Loucy (cell line): ENCODE measurements around the gene NCKAP5.

Experiments used
- H2AFZ ChIP-seq: fragments of 200-600 bp; sonication (generic); 2 replicates; pipeline ENCODE4 v1.6.0; 2016; ENCODE audit warnings: antibody characterized with exemption, mild to moderate bottlenecking, low read length, moderate library complexity
- H3F3A ChIP-seq: fragments of 200-600 bp; 2 replicates; pipeline ENCODE4 v1.6.0; 2016; ENCODE audit warnings: antibody characterized with exemption, low read depth, mild to moderate bottlenecking
- H3K27me3 ChIP-seq: fragments of 200-600 bp; sonication (generic); 2 replicates; pipeline ENCODE4 v1.6.1; 2014; ENCODE audit warnings: low read length, mild to moderate bottlenecking; ENCODE audit not compliant: insufficient read depth, poor library complexity, severe bottlenecking
- H3K36me3 ChIP-seq: fragments of 200-600 bp; sonication (generic); 2 replicates; pipeline ENCODE4 v1.6.1; 2016; ENCODE audit warnings: low read length; ENCODE audit not compliant: insufficient read depth
- H3K4me1 ChIP-seq: fragments of 200-600 bp; sonication (generic); 2 replicates; pipeline ENCODE4 v1.5.1; 2014; ENCODE audit warnings: low read length, mild to moderate bottlenecking; ENCODE audit not compliant: insufficient read depth, poor library complexity, severe bottlenecking
- H3K4me2 ChIP-seq: fragments of 200-600 bp; sonication (generic); 2 replicates; pipeline ENCODE4 v1.6.0; 2014; ENCODE audit warnings: antibody characterized with exemption, low read length, low read depth, mild to moderate bottlenecking; ENCODE audit not compliant: poor library complexity, severe bottlenecking
- H3K4me3 ChIP-seq: fragments of 200-600 bp; sonication (generic); 2 replicates; pipeline ENCODE4 v1.5.1; 2014; ENCODE audit warnings: low read length, mild to moderate bottlenecking, mixed read lengths; ENCODE audit not compliant: poor library complexity, severe bottlenecking
- H3K79me2 ChIP-seq: fragments of 200-600 bp; sonication (generic); 2 replicates; pipeline ENCODE4 v1.6.1; 2014; ENCODE audit warnings: low read length; ENCODE audit not compliant: insufficient read depth
- H3K9ac ChIP-seq: fragments of 200-600 bp; sonication (generic); 2 replicates; pipeline ENCODE4 v1.6.0; 2014; ENCODE audit warnings: mild to moderate bottlenecking, low read depth, low read length, moderate library complexity; ENCODE audit not compliant: poor library complexity, severe bottlenecking
- H3K9me2 ChIP-seq: fragments of 200-600 bp; sonication (generic); replicated peaks from 2 replicates; pipeline ENCODE4 v1.6.1; 2016; ENCODE audit warnings: low read depth, low read length, mixed read lengths
- H3K9me3 ChIP-seq: fragments of 200-600 bp; sonication (generic); 2 replicates; pipeline ENCODE4 v1.6.1; 2014; ENCODE audit warnings: mild to moderate bottlenecking, antibody characterized with exemption, low read length, low read depth; ENCODE audit not compliant: insufficient read depth
- H4K20me1 ChIP-seq: fragments of 200-600 bp; sonication (generic); 2 replicates; pipeline ENCODE4 v1.6.0; 2014; ENCODE audit warnings: antibody characterized with exemption, low read length, mild to moderate bottlenecking; ENCODE audit not compliant: insufficient read depth, poor library complexity, severe bottlenecking
- EZH2phosphoT487 ChIP-seq: fragments of 200-600 bp; IDR thresholded peaks from 2 replicates; pipeline ENCODE4 v1.6.1; 2018; ENCODE audit warnings: antibody characterized with exemption, mild to moderate bottlenecking, moderate library complexity, borderline replicate concordance
- TF ChIP-seq, protein P1 (sequence below): fragments of 200-600 bp; sonication (generic); conservative IDR thresholded peaks from 2 replicates; pipeline ENCODE4 v1.5.1; 2014; ENCODE audit warnings: mild to moderate bottlenecking, antibody characterized with exemption, low read length

The NCKAP5 gene

DNA sequence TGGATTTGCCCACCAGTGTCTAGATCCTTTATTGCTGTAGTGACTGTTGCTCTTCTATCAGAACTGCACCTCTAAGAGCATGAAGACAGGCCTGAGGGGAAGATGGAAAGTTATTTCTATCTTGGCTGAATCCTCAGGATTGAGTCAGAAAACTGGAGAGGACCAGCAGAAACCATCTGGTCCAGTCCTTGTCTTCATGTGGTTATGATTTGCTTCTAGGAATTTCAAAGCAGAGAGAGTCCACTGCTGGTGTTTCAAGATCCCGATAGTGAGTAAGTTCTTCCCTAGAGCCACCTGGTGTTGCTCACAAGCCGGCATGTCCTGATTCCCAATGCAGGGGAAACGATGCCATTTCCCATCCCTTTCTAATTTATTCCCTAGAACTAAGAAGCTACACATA, 84.2 kb downstream of the NCKAP5 start:
- Histone ChIP-seq H3K9ac (no peak overlapping the region), H3K4me2 (no peak overlapping the region), H3K79me2 (no peaks in the 10 kb centered on the region), H4K20me1 (no peaks in the 10 kb centered on the region), H2AFZ (no peak overlapping the region), H3F3A (no peaks in the 10 kb centered on the region), H3K4me1 (no peaks in the 10 kb centered on the region), H3K9me2 (no peaks in the 10 kb centered on the region), H3K27me3 (no peaks in the 10 kb centered on the region), H3K36me3 (no peaks in the 10 kb centered on the region), H3K4me3 (no peak overlapping the region), H3K9me3 (no peaks in the 10 kb centered on the region)
- TF ChIP-seq, protein P1, sequence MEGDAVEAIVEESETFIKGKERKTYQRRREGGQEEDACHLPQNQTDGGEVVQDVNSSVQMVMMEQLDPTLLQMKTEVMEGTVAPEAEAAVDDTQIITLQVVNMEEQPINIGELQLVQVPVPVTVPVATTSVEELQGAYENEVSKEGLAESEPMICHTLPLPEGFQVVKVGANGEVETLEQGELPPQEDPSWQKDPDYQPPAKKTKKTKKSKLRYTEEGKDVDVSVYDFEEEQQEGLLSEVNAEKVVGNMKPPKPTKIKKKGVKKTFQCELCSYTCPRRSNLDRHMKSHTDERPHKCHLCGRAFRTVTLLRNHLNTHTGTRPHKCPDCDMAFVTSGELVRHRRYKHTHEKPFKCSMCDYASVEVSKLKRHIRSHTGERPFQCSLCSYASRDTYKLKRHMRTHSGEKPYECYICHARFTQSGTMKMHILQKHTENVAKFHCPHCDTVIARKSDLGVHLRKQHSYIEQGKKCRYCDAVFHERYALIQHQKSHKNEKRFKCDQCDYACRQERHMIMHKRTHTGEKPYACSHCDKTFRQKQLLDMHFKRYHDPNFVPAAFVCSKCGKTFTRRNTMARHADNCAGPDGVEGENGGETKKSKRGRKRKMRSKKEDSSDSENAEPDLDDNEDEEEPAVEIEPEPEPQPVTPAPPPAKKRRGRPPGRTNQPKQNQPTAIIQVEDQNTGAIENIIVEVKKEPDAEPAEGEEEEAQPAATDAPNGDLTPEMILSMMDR = no peak
- no peak for TF ChIP-seq EZH2phosphoT487

DNA sequence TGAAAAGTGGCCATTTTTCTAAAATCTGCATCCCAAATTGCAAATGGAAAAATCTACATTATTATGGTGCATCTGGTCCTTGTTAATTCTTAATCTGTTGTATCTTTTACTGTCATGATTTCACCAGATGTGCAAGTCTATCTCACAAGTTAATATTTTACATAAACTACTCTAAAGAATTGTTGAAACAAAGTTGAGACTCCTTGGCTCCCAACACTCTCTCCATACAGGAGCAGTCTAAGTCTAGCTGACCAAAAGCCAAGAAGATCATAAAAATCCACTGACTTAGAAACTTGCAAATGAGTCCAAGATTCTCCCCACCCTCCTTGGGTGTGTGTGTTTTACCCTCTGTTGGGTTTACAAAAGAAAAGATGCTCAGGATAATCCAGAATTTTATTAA, 85.1 kb downstream of the NCKAP5 start:
- Histone ChIP-seq H3K4me1 (no peaks in the 10 kb centered on the region), H3K4me3 (no peak overlapping the region), H4K20me1 (no peaks in the 10 kb centered on the region), H3K79me2 (no peaks in the 10 kb centered on the region), H3K9me2 (no peaks in the 10 kb centered on the region), H3K9ac (no peak overlapping the region), H3K4me2 (no peak overlapping the region), H3K27me3 (no peaks in the 10 kb centered on the region), H3F3A (no peaks in the 10 kb centered on the region), H2AFZ (no peak overlapping the region), H3K36me3 (no peaks in the 10 kb centered on the region), H3K9me3 (no peaks in the 10 kb centered on the region)
- TF ChIP-seq, protein P1 = no peak
- no peak for TF ChIP-seq EZH2phosphoT487

DNA sequence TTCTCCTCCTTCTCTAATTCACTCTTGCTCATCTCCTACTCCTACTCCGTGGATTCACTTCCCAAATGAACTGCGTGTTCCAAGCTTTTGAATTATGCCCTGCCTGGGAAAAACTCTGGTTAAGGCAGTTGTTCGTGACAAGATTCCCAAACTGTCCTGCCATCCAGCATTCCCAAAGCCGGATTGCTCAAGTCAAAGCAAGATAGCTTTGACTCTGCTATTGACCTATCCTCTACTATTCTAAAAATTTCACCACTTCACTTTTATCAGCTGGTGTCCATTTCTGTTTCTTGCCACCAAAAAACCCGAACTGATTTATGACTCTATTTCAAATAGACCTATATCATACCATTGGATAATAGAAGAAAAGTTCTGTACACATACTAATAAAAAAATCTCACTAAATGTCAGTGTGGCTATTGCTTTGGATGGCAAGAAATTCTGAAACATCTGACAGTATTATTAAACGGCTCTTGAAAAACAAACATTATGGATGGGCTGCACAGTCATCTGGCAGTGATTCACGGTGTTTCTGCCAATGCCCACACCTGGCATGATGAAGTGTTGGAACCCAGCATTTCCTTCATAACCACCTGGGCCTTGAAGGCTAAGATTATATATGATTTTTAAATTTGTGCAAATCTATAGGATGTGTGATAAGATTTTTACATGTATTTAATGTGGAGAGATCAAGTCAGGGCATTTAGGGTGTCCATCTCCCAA, 87.4 kb downstream of the NCKAP5 start:
- H3K27me3 ChIP-seq = no peaks in the 10 kb centered on the region
- H3F3A ChIP-seq = no peaks in the 10 kb centered on the region
- H3K4me3 ChIP-seq = no peak overlapping the region
- no peaks in the 10 kb centered on the region for H3K36me3 ChIP-seq
- no peaks in the 10 kb centered on the region for H4K20me1 ChIP-seq
- TF ChIP-seq EZH2phosphoT487 = no peak
- TF ChIP-seq, protein P1 = no peak
- no peak overlapping the region for H2AFZ ChIP-seq
- no peak overlapping the region for H3K4me2 ChIP-seq
- no peaks in the 10 kb centered on the region for H3K79me2 ChIP-seq
- H3K4me1 ChIP-seq = no peaks in the 10 kb centered on the region
- H3K9me2 ChIP-seq = no peaks in the 10 kb centered on the region
- no peak overlapping the region for H3K9ac ChIP-seq
- no peaks in the 10 kb centered on the region for H3K9me3 ChIP-seq
